GM18909 (cell line): ENCODE data around the gene SGK1.
A peak's percentile ranks its signal among the peaks of the same experiment; 100 is the strongest.

Experiments
- ATAC-seq: cut with Tn5 transposase; IDR thresholded peaks from one replicate; pipeline ENCODE4 v1.9.1; 2021; ENCODE audit warnings: mild to moderate bottlenecking; ENCODE audit not compliant: unreplicated experiment, poor library complexity

SGK1 gene

DNA sequence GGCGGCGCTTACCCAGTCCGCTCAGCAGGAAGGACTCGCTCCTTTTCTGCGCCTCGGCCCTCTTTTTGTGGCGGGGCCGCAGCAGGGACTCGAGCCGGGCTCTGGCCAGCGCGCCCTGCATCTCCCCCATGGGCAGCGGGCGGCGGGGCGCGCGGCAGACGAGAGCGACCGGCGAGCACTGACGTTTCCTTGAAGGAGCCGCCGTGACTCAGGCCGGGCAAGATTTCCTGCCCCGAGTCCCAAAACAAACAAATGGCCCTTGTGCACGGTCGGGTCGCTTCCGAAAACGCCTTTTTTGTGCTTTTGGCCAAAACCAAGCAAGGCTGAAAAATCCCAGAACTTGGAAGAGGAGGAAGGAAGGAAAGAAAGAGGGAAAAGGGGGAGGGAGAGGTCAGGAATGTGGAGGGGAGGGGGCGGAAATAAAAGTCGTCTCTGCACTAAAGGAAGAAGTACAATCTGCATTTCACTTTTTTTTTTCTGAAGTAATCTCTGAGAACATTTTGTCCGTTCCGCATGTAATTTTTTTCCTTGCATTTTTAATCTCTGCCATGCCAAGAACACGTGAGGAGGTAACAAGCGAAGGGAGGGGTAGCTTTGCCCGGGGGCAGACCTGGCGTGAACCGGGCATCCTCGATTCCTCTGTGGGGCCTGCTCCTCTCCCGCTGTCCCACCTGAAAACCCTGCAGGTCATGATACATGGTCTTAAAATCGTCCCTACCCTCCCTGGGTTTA lies 142.2 kb downstream of the SGK1 start:
- ATAC-seq: peak; percentile 19

DNA sequence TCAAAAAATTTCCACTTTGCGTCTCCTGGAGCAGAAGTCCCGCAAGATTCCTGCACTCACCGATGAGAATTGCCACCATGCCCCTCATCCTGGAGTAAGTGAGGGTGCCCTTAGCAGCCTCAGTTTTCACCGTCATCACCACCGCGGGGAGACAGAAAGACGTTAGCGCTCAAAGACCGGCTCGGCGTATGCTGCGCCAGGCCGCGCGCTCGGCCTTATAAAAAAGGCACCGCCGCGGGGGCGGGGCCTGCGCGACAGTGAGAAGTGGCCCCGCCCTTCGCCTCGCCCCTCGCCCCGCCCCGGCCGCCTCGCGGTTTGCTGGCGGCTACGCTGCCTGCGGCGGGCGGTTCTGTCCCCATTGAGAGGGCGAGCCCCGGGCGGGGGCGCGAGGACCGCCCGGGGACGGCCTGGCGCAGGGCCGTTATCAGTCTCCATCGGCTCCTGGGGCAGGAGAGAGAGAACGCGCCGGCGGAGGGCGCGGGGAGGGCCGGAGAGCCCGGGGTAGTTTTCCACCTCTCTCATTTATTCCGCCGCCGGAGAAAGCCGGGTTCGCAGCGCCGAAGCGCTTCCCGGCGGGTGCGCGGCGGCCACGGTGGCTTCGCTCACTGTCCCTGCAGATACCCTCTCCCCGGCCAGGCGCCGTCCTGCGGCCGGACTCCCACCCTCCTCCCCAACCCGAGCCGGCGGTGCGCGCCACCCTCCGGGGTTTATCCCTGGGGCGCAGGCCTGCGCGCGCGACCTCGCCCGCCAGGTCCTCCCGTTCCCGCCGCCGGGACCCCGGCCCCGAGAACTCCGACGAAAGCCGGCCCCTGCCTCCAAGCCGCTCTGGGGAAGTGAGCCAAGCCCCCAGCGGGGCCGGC lies 143.0 kb downstream of the SGK1 start:
- peak; percentile 72 for ATAC-seq

DNA sequence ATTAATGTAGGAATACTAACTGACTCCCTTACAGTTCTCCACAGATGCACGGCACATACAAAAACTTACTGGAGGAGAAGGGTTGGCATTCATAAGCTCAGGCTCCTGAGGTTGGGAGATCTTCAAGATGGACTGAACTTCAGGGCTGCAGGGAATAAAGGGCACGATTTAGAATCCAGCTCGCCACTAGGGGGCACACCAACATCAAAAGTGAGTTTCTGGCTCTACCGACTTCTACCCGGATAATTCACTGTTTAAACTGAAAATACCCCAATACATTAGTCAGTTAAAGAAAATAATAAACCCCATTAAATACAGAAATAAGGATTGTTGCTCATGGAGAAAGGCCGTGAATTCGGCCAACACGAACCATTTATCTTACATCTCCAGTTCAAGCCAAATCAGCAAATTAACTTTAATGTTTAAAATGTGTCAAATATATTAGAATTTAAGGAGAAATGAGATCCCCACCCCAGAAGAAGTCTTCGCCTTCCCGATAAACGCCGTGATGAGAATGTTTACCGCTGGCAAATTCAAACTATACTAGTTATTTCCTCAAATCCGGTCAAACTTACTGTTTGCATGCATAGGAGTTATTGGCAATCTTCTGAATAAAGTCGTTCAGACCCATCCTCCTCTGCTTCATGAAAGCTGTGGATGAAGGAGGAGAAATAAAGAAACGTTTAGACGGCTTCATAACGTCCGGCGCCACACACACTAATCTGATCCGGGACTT lies 143.8 kb downstream of the SGK1 start:
- peak; percentile 22 for ATAC-seq

DNA sequence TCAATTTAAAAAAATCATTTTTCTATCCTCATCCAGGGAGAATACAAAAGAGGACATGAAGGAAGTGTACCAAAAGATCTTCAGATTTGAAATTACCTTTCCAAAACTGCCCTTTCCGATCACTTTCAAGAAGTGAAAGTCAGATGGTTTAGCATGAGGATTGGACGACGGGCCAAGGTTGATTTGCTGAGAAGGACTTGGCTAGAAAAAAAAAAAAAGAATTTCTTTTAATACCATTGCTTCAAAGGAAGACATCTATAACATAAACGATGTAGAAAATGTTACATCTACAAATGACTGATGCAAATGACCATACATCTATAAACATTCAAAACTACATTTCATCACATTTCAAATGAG lies 144.6 kb downstream of the SGK1 start:
- ATAC-seq: no peak

DNA sequence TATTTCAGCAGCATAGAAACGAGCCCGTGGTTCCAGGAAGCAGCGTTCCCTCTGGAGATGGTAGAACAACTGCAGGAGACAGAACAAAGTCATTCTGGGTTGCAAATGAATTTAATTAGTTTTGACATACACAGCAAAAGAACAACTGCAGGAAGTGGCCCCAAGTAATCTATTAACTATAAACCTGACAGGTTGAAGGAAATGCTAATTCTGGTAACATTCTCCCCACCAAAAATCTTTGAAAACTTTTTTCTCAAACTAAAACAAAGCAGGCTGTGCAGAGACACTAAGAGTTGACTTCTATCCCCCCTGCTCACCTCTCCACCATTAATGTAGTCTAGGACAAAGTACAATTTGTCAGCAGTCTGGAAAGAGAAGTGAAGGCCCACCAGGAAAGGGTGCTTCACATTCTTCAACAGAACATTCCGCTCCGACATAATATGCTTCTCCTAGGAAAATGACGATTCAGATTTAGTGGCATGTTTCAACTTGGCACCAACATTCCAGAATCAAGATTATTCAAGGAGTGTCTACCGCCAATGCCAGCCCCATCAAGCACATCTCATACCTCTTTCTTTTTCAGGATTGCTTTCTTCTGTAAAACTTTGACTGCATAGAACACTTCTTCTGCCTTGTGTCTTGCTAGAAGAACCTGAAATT lies 145.1 kb downstream of the SGK1 start:
- no peak for ATAC-seq

DNA sequence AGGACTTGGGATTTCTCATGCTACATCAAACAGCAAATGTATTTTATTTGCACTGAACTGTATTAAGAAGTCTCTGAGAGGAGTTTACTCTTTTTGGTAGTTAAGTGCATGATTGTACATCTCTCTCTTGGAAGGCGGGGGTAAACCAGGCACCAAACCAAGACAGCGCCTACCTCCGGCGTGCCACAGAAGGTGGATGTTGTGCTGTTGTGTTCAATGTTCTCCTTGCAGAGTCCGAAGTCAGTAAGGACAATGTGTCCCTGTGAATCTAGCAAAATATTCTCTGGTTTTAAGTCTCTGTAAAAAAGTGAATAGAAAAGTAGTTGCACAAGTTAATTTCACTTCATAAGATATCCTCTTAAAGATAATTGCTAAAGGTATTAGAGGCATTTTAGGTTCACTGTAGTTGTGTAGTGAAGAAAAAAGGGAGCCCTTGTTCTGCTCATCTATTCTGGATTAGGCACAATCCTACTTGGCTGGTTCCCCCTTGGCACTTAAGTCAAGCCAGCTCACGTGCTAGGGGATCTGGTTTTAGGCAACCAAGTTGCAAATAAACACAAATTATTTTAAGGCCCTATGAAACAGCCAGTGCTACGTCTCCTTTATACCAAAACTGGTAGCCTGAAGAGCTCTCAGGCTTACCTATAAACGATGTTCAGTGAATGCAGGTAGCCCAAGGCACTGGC lies 145.7 kb downstream of the SGK1 start:
- no peak for ATAC-seq

DNA sequence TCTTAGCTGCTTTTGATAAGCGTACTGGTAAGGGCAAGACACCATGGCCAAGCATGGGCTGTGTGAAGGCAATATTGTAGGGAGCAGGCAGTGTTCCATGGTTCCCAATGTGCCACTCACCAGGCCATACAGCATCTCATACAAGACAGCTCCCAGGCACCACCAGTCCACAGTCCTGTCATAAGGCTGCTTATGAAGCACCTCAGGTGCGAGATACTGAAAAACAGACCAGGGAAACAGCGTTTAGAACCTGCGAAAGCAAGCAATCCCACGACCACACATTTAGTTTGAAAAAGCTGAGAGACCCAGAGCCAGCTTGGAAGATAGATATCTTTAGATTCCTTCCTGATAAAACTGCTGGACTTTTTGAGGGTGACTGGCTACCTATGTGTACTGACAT lies 146.4 kb downstream of the SGK1 start:
- no peak for ATAC-seq

DNA sequence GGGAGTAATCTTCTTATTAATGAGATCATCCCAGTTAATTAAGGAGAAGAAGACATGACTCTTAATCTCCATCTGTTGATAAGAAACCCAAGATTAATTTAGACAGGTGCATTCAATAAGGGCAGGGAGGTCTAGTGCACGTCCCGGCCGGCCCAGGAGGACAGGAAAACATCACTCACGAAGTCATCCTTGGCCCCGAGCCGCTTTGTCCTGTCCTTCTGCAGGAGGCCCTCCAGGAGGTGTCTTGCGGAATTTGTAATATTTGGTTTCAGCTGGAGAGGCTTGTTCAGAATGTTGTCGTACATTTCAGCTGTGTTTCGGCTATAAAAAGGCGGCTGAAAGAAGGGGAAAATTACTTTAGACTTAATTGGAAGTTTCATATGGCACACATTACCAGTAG lies 147.1 kb downstream of the SGK1 start:
- ATAC-seq: no peak

DNA sequence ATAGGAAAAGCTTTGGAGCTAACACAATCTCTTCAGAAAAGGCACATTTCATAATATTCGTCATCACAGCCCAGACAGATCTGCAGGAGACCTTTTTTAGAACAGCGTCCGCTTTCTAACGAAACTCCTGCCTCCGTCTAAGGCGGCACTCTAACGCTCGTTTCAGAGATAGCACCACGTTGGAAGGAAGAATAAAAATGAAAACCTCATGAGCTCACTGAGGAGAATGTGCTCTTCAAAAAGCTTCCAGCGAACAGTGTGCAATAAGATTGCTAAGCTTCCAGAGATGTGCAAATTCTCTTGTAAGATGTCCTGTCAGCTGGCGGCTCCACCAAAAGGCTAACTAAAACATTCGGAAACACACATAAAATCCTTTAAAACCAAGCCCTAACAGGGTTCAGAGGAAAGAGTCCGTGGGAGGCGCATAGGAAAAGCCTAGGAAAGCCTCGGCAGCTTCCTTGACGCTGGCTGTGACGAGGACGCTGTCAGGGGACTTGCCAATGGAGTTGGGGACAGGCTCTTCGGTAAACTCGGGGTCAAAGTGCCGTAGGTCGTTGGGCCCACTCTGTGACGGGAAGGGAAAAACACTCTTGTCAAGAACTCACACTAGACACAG lies 147.9 kb downstream of the SGK1 start:
- ATAC-seq: no peak

DNA sequence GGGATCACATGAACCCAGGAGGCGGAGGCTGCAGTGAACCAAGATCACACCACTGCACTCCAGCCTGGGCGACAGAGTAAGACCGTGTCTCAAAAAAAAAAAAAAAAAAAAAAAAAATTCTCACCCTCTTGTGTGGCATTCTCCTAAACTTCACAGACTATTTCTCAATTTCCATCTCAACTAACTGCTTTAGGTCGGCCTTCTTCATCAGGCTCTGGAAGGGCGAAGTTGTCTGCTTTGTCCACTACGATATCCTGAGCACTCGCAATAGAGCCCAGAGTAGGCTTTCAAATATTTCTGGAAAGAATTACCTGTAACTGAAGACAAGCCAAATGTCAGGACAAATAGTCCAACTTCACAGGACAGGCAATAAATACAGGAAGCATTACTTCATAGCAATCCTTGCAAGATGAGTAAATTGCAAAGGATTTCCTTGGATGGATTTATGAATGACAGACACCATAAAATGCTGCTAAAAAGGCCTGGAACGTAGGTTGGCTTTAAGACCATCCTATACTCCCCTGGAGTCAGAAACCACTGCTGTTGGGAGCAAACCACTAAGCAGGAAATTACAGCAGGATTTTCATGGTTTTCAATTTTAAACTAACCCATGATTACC lies 149.2 kb downstream of the SGK1 start:
- no peak for ATAC-seq

DNA sequence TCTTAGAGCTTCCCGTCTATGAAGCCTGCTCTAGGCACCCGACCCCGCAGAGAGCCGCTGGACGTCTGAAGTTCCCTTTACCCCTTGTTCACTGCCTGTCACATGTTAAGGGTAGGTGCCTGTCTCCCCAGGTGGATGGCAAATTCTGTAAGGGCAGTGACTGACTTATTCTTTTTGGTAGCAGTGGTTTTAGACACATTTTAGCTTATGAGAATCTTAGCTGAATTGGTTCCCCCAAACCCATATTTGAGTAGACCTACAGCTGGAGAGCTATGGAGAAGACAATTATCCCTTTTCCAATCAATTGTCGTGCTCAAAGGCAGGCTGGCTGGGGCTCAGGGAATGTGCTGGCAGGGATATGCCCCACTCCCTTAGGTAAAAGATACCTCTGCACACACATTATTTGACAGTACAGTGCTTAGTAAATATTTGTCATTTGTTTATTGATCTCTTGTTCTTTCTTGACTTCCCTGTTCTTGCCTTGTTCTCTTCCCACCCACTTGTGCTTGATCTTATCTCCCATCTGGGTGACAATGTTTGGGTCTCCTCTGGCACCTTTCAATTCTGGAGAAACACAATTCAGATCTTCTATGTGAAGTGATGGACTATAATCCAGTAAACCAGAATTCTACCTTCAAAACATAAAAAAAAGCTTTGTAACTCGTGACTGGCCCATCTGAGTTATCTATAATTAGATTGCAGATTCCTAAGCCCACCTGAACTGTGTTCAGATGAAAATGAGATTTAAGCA lies 151.2 kb downstream of the SGK1 start:
- ATAC-seq: no peak

DNA sequence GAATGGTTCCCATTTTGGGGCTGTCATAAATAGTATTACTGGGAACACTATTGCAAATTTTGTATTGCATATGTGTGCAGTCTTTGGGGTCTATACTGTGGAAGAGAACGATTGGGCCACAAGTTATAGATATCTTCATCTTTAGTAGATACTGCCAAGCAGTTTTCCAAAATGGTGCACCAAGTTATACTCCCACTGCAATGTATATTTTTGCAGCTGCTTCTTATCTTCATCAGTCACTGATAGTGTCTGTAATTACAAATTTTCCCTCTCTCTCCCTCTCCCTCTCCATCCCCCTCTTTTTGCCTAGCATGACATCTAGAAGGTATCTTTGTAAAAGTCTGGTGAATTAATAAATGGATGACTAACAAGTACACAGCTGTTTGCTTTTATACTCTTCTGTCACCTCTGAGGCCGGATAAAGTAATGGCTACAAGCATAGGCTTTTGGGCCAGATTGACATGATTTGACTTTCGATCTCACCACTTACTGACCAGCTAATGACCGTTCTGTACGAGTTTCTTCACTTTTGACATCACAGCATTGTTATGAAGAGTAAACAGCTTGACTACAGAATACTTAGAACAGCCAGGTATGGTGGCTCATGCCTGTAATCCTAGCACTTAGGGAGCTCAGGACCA lies 152.2 kb downstream of the SGK1 start:
- no peak for ATAC-seq

DNA sequence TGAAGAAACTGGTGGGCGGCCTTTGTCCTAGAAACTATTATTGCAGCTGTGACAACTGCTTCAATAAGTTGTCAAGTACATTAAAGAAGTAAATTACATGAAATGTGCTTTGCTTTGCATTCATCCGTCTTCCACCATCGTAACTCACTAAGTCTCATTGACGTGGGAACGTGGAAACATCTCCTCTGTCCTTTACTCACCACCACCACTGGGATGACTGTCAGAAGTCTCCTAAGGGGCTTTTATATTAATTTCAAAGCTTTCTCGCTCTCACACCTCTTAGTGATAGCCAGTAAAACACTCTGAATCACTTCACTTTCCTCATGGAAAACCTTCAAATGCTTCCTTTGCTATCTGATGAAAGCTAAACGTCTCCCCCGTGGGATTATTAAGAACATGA lies 153.6 kb downstream of the SGK1 start:
- no peak for ATAC-seq

DNA sequence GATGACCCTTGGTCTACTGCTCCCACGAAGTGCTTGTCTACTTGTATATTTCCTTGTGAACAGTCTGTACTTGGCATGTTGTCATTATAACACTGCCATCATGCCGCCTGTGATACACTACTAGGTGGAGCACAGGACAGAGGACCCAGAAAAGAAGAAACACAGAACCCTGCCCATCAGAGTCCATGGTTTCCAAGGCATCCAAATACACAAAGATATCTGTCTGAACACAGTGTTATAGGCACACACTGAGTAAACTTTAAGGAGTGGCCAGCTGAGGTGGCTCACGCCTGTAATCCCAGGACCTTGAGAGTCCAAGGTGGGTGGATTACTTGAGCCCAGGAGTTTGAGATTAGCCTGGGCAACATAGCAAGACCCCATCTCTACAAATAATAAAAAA lies 155.0 kb downstream of the SGK1 start:
- ATAC-seq: no peak

DNA sequence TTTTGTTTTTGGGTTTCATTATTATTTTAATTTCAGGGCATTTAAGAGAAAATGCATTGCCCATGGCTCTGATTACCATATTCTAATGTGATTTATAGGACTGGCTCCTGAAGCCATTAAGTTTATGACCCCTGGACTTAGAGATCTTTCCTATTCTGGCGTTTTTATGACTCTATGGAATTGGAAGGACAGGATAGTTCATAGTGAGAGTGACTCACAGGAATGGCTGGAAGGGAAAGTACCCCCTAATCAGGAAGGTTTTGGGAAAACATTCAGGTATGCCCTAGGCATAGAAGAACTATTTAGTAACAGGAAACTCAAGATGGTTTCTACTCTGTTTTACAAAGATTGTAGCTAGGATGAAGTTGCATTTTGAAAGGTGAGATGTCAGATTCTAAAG lies 156.9 kb downstream of the SGK1 start:
- ATAC-seq: no peak

DNA sequence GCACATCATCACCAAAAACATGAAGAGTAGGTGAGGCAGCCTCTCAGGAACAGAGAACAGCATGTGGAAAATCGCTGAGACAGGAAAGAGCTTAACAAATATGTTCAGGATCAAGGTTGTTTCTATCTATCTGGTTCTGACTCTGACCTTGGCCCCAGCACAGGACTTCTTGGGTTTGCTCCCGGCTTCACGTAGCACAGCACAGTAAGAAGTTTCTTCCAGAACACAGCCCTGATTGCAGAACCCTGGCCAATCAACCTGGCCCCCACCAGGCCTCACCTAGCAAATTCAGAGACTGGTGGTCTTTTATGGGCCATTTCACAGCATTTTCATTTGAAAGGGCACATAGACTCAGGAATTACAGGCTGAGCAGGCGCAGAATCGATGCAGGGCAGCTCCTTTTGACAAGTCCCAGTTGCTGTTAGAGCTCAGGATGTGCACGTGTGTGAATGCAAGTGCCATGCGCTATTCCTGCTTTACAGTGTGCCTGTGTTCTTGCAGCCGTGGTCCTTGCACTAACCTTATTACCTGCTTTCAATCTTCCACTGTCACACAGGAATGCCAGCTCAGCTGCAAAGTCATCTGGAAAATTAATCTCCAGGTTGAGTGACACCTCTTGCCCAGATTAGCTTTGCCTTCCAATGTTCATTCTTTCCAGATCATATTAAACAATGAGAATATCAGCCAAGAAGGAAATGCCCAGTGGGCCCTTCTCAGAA lies 165.0 kb downstream of the SGK1 start:
- no peak for ATAC-seq

DNA sequence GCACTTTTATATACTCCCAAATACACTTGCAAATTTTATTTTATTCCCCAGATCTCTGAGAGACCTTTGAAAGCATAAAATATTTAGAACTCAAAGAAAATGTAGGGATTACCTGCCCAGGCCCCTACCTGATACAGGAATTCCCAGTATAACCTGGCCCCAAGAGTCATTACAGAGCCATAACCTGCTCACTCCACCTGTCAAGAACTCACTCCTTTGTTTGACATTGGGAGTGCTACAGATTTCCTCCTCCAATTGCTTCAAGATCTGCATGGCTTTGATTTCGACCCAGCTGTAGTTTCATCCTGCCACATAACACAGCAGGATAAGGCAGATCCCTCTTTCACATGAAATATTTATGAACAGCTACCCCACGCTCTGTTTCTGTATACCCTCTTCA lies 169.3 kb downstream of the SGK1 start:
- no peak for ATAC-seq
